Measurements from ENCODE around the gene FGFR2.

- TF ChIP-seq EZH2 (IDR thresholded peaks at IDR 0.05; ENCODE audit: borderline replicate concordance, low read length): no peak
- TF ChIP-seq, protein P1, sequence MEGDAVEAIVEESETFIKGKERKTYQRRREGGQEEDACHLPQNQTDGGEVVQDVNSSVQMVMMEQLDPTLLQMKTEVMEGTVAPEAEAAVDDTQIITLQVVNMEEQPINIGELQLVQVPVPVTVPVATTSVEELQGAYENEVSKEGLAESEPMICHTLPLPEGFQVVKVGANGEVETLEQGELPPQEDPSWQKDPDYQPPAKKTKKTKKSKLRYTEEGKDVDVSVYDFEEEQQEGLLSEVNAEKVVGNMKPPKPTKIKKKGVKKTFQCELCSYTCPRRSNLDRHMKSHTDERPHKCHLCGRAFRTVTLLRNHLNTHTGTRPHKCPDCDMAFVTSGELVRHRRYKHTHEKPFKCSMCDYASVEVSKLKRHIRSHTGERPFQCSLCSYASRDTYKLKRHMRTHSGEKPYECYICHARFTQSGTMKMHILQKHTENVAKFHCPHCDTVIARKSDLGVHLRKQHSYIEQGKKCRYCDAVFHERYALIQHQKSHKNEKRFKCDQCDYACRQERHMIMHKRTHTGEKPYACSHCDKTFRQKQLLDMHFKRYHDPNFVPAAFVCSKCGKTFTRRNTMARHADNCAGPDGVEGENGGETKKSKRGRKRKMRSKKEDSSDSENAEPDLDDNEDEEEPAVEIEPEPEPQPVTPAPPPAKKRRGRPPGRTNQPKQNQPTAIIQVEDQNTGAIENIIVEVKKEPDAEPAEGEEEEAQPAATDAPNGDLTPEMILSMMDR (conservative IDR thresholded peaks at IDR 0.05 in 1 of 2, IDR thresholded peaks at IDR 0.05 in 1 of 2; ENCODE audit: extremely low read depth in 1 of 2, insufficient read depth in 1 of 2, low read depth in 1 of 2, low read length in 2 of 2): no peak
Measured at GRCh38 chr10:121510201-121510771, 88.0 kb downstream of the FGFR2 start.

Measured in mammary epithelial cell (primary cell).